ENCODE measurements around the gene C1orf21.

GRCh38 chr1:184632415-184633175 is 245.8 kb downstream of the C1orf21 start:
- no peak for TF ChIP-seq POLR2A (IDR thresholded peaks at IDR 0.05)
- TF ChIP-seq, protein P1, sequence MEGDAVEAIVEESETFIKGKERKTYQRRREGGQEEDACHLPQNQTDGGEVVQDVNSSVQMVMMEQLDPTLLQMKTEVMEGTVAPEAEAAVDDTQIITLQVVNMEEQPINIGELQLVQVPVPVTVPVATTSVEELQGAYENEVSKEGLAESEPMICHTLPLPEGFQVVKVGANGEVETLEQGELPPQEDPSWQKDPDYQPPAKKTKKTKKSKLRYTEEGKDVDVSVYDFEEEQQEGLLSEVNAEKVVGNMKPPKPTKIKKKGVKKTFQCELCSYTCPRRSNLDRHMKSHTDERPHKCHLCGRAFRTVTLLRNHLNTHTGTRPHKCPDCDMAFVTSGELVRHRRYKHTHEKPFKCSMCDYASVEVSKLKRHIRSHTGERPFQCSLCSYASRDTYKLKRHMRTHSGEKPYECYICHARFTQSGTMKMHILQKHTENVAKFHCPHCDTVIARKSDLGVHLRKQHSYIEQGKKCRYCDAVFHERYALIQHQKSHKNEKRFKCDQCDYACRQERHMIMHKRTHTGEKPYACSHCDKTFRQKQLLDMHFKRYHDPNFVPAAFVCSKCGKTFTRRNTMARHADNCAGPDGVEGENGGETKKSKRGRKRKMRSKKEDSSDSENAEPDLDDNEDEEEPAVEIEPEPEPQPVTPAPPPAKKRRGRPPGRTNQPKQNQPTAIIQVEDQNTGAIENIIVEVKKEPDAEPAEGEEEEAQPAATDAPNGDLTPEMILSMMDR (IDR thresholded peaks at IDR 0.05), result no peak
